8988T (cell line): Measurements from ENCODE around the gene PTPN1.

Experiments used
- DNase-seq: peaks from one replicate; pipeline ENCODE4 v3.0.0; 2011

PTPN1 gene

DNA sequence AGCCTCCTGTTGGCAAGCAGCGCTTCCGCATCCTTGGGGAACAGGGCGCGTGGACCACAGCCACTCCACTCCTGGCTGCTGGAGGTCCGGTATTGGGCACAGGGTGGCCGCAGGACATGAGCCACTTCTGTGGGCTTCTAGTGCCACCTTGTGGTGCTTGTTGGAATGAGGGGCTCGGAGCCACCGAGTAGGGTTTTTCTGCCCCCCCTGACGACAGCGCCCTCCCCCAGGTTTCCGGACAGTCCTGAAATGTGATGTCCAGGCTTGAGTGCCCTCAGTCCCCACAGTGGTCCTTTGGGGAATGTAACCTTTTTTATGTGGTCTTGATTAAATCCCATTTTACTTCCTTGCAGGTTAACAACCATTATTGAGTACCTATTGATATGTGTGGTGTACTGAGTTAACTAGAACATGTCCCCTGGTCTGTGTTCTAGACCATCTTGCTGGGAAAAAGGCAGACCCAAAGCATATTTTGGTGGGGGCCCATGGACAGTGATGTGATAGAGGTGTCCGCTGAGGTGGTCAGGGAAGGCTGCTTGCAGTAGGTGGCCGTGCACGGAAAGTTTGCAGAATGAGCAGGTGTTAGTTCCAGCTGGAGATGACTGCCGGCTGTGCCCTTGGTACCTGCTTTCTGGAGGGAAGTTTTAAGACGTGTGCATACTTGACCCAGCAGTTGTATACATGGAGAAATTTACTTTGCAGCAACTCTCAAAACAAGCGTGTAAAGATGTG lies 70.0 kb downstream of the PTPN1 start:
- peak; percentile 94 for DNase-seq

DNA sequence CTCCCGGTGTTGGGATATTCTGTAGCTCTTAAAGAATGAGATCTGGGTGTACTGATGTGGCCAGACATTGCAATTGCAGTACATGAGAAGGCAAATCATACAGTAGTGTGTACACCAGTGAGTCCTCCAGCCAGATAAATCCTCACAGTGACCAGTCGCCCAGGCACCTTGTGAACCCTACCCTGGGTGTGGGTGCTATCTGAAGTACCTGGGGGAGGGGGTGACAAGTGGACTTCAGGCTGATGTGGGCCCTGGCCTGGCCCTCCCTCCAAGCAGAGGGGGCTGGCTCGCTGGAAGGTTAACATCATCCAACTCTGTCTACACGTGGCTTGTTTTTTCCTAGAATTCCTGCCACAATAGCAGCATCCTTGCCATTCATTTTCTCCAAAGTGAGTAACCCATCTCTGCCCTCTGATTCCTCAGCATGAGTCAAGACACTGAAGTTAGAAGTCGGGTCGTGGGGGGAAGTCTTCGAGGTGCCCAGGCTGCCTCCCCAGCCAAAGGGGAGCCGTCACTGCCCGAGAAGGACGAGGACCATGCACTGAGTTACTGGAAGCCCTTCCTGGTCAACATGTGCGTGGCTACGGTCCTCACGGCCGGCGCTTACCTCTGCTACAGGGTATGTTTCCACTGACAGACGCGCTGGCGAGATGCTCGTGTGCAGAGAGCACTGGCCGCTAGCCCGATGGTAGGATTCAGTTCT lies 70.8 kb downstream of the PTPN1 start:
- DNase-seq, result no peak

DNA sequence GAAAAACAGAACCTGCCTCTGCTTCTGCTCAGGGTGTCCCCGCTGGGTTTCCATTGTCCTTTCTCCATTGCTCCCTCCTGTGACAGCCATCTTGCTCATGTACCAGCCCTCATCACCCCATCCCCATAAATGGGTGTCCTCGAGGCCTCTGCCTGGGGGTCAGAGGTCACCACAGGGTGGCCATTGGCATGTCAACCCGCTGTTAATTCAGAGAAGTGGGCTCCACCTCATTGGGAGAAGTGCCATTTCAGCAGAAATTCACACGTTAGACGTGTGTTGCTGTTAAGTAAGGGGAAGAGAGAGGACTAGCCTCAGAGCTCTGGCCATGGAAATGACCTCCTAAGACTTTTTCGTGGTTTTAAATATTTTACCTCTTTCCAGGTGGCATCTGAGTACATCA lies 71.9 kb downstream of the PTPN1 start:
- DNase-seq, result no peak

DNA sequence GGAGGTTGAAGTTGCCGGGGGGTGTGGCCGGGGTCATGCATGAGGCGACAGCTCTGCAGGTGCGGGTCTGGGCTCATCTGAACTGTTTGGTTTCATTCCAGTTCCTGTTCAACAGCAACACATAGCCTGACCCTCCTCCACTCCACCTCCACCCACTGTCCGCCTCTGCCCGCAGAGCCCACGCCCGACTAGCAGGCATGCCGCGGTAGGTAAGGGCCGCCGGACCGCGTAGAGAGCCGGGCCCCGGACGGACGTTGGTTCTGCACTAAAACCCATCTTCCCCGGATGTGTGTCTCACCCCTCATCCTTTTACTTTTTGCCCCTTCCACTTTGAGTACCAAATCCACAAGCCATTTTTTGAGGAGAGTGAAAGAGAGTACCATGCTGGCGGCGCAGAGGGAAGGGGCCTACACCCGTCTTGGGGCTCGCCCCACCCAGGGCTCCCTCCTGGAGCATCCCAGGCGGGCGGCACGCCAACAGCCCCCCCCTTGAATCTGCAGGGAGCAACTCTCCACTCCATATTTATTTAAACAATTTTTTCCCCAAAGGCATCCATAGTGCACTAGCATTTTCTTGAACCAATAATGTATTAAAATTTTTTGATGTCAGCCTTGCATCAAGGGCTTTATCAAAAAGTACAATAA lies 72.5 kb downstream of the PTPN1 start:
- DNase-seq, result no peak

DNA sequence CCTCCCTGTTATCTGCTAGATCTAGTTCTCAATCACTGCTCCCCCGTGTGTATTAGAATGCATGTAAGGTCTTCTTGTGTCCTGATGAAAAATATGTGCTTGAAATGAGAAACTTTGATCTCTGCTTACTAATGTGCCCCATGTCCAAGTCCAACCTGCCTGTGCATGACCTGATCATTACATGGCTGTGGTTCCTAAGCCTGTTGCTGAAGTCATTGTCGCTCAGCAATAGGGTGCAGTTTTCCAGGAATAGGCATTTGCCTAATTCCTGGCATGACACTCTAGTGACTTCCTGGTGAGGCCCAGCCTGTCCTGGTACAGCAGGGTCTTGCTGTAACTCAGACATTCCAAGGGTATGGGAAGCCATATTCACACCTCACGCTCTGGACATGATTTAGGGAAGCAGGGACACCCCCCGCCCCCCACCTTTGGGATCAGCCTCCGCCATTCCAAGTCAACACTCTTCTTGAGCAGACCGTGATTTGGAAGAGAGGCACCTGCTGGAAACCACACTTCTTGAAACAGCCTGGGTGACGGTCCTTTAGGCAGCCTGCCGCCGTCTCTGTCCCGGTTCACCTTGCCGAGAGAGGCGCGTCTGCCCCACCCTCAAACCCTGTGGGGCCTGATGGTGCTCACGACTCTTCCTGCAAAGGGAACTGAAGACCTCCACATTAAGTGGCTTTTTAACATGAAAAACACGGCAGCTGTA lies 73.4 kb downstream of the PTPN1 start:
- no peak for DNase-seq

DNA sequence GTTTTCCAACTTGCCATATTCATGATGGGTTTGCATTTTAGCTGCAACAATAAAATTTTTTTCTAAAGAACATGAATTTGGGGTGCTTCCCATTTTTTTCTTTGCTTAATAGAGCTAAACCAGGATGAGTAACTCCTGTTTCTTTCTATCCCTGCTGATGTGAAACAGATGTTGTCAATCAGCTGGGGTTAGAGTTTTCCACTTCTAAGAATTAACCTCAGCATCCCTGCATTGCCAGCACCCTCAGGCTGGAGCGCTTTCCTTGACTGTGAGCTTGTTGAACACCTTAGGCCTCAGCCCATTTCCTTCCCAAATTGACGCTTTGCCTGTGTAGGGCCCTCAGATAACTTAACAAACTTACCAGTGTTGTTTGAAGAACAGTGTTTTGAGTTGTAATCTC lies 74.5 kb downstream of the PTPN1 start:
- no peak for DNase-seq

DNA sequence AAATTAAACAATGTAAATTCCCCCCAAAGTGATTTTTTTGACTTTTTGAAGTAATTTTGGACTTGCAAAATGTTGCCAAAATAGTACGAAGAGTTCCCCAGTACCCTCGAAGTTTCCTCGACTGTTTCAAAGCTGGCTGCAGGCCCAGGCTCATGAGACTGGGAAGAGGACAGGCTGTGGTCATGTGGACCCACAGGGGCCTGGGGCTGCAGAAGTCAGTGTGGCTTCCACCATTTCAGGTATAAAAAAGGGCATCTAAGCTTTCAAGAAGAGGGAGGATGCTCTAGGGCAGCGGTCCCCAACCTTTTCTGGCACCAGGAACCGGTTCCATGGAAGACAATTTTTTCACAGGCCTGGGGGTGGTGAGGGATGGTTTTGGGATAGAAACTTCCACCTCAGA lies 75.0 kb downstream of the PTPN1 start:
- DNase-seq, result no peak

DNA sequence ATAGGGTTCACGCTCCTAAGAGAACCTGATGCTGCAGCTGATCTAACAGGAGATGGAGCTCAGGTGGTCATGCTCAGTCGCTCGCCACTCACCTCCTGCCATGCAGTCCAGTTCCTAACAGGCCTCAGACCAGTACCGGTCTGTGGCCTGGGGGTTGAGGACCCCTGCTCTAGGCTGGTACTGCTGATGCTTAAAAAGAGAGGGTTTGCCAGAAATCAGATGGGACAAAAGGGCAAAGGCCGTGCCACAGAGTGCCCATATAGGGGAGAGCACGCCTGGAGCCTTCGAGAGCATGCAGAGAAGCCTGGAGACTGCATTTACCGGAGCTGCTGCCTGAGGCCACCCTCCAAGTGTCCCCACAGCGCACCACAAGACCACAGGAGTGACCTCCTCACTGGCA lies 75.5 kb downstream of the PTPN1 start:
- DNase-seq, result no peak

DNA sequence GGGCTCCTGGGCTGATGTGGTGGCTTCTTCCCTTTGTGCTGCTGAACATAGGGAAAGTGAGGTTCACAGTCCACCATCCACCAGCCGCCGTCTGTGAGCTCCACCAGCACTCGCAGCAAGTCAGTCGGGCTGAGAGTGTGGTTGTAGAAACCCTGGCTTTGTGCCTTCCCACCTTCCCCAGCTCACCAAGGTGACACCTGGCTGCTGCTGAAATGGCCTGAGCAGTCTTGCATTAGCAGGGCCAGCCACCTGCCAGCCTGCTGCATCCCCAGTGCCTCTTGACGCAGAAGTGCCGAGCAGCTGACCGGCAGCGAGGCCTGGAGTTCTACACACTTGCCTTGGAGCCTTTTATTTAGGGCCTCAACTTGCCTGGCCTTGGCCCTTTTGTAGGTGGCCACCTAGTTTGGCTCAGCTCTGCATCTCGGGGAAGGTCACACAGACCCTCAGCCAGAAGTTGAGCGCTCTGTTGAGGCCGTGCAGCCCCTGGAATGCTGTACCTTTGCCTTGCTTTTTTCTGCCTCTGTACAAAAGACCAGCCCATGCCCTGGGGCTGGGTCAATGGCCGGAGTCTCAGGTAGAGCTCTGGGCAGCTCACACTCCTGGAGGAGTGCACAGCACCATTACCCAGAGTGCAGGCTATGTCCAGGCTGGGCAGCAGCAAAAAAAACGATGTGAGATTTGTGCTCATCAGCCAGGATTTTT lies 76.5 kb downstream of the PTPN1 start:
- DNase-seq, result no peak

DNA sequence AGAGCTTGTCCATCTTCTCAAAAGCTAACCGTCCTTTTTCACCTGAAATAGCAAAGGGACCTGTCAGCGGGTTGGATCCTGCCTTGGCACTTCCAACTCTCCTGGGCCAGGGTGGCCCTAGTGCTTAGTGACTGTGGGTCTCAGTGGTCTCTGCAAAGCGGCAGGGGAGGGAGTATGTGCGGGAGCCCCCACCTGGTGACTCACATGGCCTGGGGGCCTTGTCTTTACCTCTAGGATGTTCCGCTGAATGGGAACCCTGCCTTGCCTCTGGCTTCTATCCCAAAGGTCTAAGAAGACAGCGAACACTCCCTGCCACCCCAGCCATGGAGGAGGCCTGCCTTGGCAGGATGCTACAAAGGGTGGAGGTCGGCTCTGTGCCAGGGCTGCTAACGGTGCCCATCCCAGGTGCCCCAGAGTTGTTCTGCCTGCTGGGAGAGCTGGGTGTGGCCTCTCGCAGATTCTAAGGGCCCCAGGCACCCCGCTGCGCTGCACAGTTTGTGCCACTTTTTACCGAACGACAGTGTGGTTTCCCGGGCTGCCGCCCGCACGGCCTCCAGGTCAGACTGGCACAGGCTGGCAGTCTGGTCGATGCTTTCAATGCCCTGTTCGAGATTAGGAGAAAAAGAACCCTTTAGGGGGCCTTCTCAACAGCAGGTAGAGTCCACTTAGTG lies 77.2 kb downstream of the PTPN1 start:
- DNase-seq, result no peak

DNA sequence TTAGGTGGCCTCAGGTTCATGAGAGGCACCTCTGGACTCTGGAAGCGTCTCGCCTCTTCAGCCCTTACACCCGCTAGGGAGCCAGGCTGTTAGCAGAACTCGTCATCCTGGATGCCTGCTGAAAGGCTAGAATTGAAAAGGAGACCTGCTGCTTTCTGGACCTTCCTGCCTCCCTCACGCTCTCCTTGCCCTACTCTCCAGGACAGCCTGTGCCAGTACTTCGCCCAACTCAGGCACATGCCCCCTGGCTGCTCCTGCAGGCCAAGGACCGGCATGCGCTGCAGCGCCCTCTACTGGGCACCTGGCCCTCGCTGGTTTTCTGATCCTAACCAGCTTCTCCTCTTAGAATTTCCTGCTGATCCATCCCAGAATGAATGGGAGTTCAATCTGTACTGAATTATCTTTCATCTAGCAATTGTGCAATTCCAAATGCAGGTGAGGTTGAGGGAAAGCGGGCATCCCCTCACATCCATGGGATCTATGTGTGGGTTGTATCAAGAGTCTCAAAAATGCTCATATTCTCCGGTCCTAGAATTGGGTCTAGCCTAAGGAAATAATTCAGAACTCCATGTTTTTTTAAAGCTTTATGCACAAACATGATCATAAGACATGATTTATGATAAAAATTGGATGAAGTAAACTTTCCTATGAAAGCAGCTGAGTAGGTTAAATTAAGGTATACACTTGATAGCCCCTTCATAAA lies 78.0 kb downstream of the PTPN1 start:
- DNase-seq, result peak; percentile 93

DNA sequence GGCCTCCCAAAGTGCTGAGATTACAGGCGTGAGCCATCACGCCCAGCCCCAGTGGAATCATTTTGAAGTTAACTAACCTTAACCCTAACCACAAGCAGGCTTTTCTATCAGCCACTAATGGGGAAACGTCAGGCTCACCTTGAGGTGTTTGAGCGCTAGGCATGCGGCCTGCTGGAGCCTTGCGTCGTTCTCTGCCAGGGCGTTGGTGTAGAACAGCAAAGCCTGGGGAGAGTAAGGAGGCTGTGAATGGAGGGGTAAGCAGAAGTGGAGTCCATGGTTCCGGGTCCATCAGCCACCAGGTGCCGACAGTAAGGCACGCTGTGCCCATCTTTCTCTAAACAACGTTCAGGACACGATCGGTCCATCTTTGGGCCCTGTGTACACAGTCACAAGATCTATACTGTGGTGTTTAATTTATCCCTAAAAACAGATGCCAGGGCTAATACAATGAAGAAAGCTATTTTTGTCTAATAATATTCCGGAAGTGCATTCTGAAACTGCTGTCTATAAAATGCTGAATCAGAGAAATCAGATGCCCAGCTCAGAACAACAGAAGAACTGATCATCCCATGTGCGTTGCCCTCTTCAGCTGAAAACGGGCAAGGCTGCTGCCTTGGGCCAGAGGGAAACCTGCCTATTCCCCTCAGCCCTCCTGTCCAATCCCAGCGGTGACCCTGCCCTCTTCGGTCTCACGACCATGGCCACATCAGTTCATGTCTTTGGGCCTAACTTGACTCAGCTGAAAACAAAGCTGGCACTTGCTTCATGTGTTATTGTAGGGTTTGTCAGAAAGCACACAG lies 79.6 kb downstream of the PTPN1 start:
- no peak for DNase-seq

DNA sequence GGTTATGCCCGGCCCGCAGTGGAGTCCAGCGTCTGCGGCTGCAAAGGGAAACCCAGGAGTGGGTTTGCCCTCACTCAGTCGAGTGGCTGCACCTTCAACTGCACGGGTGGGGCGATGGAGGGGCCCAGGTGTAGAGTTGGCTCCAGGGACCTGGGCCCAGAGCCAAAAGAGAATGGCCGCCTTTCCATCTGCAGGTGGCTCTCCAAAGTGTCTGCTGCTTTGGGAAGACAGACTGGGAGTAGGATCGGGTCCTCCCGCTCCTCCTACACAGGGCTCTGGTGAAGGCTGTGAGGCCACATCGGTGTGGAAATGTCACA lies 80.1 kb downstream of the PTPN1 start:
- no peak for DNase-seq

DNA sequence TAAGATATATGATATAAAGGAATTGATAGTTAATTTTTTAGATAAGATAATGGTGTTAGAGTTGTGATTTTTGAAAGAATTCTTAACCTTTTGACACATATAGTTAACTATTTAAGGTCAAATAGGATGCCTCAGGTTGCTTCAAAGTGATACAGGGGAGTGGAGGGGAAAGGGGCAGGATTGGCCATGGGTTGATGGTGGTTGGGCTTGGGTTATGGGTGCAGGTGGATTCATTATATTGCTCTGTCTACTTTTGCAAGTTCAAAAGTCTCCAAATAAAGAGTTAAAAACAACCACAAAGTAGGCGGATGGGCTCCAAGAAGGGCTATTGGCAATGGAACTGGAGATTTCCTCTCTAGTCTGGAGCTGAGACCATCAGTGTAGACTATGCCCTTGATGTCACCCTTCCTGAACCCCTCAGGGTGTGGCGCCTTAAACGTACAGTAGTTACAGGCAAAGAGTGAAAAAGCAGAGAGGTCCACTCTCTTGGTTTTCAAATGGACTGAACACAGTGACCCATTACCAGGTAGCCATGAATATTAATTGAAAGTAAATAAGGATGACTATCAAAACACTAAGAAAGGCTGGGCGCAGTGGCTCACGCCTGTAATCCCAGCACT lies 81.2 kb downstream of the PTPN1 start:
- DNase-seq, result no peak

DNA sequence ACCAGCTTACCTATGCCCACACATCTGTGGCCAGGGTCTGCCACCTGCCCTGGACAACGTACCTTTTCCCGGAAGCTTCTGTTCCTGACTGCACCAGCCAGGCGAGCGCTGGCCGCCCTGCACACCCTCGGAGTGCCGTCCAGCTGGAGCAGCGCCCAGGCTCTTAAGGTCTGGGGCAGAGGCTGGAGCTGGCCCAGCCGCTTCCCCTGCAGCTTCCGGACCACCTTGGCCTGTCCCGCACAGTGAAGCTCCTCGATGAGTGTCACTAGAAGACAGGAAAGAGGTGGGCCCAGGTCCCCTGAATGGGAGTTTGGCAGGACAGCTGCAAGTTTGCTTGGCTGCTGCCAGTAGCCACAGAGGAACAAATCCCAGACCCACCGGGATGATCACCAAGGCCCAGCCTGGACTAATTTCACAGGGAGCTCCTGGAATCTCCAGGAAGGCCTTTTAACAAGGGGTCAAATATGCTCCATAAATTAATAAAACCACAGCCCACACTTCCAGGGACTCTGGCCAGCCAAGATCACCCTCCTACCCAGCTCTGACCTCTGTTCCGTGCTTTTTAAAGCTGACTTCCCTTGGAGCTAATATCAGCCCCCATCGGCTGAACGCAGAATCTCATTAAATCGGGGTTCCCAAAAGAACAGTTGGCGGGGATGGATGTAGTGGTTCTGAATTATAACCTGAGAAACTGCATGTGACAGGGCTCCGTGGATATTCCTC lies 82.3 kb downstream of the PTPN1 start:
- DNase-seq, result no peak

DNA sequence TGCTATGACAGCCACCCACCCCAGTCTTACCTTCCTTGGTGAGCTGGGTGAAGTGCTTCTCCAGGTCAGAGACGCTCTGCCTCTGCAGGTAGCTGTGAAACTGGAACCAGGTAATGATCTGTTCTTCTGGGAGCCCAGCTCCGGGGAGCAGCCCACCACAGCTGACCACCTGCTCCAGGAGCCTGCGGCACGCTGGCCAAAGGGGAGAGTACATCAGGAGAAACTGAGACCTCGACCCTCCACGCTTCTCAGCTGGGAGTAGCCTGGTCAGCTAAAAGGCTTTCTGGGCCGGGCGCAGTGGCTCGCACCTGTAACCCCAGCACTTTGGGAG lies 82.8 kb downstream of the PTPN1 start:
- DNase-seq, result no peak

DNA sequence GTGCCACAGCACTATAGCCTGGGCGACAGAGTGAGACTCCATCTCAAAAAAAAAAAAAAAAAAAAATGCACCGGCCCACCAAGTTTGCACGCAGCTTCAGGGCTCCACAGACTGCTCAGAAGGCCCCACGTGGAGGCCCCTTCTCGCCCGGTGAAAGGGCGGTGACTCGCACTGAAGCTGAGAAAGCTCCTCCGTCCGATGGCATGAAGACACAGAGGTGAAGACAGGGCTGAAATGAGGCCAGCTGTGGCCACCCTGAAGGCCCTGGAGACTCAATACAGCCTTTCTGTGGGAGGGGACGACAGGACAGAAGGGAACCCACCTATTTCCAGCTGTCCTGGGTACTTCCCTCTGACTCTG lies 84.0 kb downstream of the PTPN1 start:
- no peak for DNase-seq

DNA sequence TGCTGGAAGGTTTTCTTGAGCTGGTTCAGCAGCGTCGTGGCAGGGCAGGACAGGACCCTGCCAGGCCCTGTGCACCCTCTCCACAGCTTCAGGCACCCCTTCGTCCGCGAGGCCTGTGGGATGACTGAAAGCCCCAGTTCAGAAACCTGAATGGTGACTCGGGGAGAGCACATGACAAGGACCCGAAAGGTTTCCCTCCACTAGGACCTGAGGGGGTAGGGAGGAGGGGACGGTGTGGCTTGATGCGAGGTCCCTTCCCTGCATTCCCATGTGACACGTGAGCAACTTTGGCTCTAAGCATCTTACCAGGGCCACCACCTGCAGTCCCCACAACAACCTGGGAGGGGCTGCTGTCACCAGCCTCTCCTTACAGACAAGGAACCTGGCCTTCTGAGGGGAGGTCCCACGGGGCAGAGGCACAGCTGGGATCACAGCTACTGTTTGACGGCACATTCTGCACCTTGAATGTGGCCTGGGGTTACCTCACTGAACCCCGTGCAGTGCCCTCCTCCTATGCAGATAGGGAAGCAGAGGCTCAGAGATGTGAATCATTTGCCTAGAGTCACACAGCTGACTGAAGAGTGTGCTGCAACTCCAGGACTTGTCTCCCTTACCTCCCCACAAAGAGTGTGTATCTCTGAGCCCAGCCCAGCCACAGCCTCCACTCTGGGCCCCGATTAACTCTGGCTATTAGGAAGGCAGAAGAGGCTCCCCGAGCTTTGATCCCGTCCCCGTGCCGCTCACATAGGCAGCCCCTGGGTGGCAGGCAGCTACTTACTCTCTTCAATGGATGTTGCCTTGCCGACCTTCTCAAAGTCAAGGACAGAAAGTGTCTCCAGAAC lies 84.6 kb downstream of the PTPN1 start:
- no peak for DNase-seq

DNA sequence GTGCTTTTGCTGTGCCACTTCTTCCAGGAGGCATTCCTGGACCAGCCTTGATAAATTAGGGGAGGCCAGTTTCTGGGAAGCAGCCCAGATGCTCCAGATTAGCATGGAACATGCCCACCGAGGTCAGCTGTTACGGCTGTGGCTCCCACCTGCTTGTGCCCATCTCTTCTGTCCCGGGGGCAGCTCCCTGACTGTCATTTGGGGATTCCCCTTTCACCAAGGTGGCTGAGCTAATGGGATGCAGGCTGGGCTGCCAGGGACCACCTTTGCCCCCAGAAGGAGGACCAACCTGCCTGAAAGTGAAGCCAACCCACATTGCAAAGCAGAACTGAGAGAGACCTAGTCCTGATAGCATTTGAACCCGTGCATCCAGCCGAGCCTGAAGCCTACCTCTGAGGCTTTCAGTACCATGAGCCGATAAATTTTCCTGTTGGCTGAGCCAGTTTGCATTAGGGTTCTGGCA lies 85.3 kb downstream of the PTPN1 start:
- no peak for DNase-seq
